Fibroblast of skin of left quadriceps (primary cell): ENCODE data around the gene CSNK2A3.
"Not testable (repeated sequence)": the region's sequence is repeated elsewhere in the genome, so short reads cannot be mapped to it uniquely, and the experiment has no call there.

Experiments used
- DNase-seq, 2 experiments: peaks; one replicate each; pipeline ENCODE4 v3.0.0-alpha.2; 2013; ENCODE audit warnings: low read depth in 2 of 2

The CSNK2A3 gene

GRCh38 chr11:11380340-11380739 is 27.3 kb upstream of the CSNK2A3 start:
- no peak for DNase-seq

- no peak for DNase-seq
Measured at GRCh38 chr11:11379661-11380060, 26.6 kb upstream of the CSNK2A3 start.

GRCh38 chr11:11378184-11378940 is 25.3 kb upstream of the CSNK2A3 start:
- no peak for DNase-seq

GRCh38 chr11:11374358-11375148 is 21.5 kb upstream of the CSNK2A3 start:
- DNase-seq: no peak

- DNase-seq: no peak
Measured at GRCh38 chr11:11373934-11374333, 20.9 kb upstream of the CSNK2A3 start.

GRCh38 chr11:11372461-11372860 is 19.4 kb upstream of the CSNK2A3 start:
- no peak for DNase-seq

- DNase-seq: no peak
Measured at GRCh38 chr11:11370962-11371303, 17.9 kb upstream of the CSNK2A3 start.

GRCh38 chr11:11370255-11370961 is 17.4 kb upstream of the CSNK2A3 start:
- no peak for DNase-seq

GRCh38 chr11:11366793-11367192 is 13.7 kb upstream of the CSNK2A3 start:
- DNase-seq: no peak

GRCh38 chr11:11363674-11364073 is 10.6 kb upstream of the CSNK2A3 start:
- no peak for DNase-seq

GRCh38 chr11:11359611-11360010 is 6.6 kb upstream of the CSNK2A3 start:
- no peak for DNase-seq

- DNase-seq: no peak
Measured at GRCh38 chr11:11356842-11357241, 3.8 kb upstream of the CSNK2A3 start.

- not testable (repeated sequence) for DNase-seq
Measured at GRCh38 chr11:11351851-11352250, 1.2 kb downstream of the CSNK2A3 start.

- no peak for DNase-seq
Measured at GRCh38 chr11:11351042-11351586, 1.9 kb downstream of the CSNK2A3 start.

- peak; percentile 87 to 89 for DNase-seq
Measured at GRCh38 chr11:11349870-11350337, 3.1 kb downstream of the CSNK2A3 start.

- DNase-seq: no peak
Measured at GRCh38 chr11:11349106-11349825, 3.8 kb downstream of the CSNK2A3 start.

- no peak for DNase-seq
Measured at GRCh38 chr11:11348303-11348702, 4.7 kb downstream of the CSNK2A3 start.

- DNase-seq: no peak
Measured at GRCh38 chr11:11347592-11347991, 5.5 kb downstream of the CSNK2A3 start.

GRCh38 chr11:11346303-11346702 is 6.7 kb downstream of the CSNK2A3 start:
- DNase-seq: no peak

GRCh38 chr11:11345099-11345498 is 8.0 kb downstream of the CSNK2A3 start:
- DNase-seq: no peak

- DNase-seq: no peak
Measured at GRCh38 chr11:11344045-11344444, 9.0 kb downstream of the CSNK2A3 start.

- no peak for DNase-seq
Measured at GRCh38 chr11:11338304-11338703, 14.7 kb downstream of the CSNK2A3 start.
